HG03103 (cell line): ENCODE data around the gene ESYT2.
A peak's percentile ranks its signal among the peaks of the same experiment; 100 is the strongest.
"Not testable (repeated sequence)": the region's sequence is repeated elsewhere in the genome, so short reads cannot be mapped to it uniquely, and the experiment has no call there.

Source experiments
- ATAC-seq: cut with Tn5 transposase; IDR thresholded peaks from one replicate; pipeline ENCODE4 v1.9.1; 2021; ENCODE audit warnings: low read depth; ENCODE audit not compliant: unreplicated experiment

ESYT2 gene

DNA sequence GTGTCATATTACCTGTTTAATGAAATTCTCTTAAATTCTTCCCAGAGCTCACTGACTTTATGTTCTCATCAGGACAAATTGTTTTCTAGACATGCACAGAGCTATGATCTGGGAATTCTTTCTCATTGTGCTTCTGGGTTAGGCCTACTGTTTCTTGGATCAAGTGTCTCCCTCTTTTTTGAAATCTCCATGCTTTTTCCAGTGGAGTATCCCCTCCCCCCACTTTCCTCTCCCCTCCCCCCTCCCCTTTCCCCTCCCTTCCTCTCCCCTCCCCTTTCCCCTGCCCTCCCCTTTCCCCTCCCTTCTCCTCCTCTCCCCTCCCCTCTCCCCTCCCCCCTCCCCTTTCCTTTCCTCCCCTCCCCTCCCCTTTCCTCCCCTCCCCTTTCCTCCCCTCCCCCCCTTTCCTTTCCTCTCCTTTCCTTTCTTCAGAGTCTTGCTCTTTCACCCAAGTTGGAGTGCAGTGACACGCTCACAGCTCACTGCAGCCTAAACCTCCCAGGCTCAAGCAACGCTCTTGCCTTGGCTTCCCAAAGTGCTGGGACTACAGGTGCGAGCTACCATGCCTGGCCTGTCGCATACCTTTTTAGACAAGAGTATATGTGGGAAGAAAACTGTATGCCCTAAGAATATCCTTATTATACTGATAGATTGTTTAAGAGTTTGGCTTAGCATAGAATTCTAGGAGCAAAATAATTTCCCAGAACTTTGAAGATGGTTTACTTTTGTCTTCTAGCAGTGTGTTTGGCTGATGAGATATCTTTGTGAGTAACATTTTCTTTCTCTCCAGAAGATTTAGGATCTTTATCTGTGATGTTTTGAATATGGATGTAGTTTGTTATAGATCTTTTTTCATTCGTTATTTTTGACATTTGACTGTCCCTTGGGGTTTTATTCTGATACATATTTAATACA lies 29.5 kb upstream of the ESYT2 start:
- no peak for ATAC-seq

DNA sequence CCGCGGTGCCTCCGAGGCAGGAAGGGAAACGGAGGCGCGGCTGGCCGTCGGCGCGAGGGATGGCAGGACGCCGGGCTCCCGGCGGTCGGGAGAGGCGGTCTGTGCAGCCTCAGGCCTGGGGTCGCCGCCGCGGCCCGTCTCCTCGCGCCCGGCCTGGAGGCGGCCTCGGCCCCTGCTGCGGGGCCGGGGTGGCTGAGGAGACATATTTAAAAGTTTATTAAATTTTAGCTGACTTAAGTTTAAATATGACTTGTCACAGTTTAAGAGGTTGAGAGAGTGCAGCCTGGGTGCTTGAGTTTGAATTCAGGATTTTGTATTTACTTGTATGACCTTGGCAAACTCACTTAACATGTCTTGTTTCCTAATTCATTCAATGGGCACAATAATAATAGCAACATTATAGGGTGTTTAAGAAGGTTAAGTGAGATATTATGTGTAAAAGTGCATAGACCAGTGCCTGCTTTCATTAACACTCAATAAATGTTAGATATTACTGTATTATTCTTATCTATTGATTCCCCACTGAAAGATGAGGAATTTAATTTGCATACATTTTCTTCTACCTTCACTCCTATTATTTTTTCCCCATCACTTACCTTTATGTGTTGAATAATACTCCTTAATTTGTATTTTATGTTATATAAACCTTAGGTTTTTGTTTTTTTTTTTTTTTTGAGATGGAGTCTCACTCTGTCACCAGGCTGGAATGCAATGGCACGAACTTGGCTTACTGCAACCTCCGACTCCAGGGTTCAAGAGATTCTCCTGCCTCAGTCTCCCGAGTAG lies 27.8 kb upstream of the ESYT2 start:
- peak; percentile 23 for ATAC-seq

DNA sequence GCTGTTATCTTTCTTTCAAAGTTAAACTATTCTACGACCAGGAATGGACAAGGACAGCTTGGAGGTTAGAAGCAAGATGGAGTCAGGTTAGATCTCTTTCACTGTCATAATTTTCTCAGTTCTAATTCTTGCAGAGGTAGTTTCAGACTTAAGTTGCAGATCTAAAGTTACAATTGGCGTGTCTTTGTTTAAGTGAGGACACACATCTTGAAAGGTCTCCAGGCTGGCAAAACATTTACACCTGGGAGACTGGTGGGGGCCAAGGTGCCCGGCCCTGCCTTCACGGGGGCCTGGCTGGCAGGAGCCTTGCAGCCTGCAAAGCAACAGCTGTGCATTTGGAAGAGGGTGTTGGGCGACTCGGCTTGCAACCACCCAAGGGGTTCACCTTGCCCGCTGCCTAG lies 25.4 kb upstream of the ESYT2 start:
- no peak for ATAC-seq

DNA sequence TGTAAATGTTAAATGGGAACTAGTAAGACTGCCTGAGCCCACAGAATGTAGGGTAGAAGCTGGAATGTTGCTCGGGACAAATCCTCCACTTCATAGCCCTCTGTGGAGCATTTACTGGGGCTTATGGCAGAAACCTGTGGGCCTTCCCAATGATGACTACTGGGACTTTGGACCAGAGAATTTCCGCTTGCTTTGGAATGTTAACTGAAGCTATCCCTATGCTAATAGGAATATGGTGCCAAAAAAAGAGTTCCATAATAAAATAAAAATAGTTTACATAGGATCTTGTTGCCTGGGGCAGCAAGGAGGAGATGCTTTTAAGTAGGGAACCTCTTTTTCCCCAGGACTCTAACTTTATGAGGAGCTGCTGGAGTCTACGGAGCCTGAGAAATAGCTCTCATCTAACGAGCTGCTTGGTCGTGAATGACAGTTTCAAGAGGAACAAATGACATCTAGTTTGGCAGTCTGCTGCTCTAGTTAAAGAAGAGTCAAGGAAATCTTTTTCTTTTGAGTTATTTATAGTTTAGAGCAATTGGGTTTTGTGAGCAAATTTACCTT lies 21.3 kb upstream of the ESYT2 start:
- no peak for ATAC-seq

DNA sequence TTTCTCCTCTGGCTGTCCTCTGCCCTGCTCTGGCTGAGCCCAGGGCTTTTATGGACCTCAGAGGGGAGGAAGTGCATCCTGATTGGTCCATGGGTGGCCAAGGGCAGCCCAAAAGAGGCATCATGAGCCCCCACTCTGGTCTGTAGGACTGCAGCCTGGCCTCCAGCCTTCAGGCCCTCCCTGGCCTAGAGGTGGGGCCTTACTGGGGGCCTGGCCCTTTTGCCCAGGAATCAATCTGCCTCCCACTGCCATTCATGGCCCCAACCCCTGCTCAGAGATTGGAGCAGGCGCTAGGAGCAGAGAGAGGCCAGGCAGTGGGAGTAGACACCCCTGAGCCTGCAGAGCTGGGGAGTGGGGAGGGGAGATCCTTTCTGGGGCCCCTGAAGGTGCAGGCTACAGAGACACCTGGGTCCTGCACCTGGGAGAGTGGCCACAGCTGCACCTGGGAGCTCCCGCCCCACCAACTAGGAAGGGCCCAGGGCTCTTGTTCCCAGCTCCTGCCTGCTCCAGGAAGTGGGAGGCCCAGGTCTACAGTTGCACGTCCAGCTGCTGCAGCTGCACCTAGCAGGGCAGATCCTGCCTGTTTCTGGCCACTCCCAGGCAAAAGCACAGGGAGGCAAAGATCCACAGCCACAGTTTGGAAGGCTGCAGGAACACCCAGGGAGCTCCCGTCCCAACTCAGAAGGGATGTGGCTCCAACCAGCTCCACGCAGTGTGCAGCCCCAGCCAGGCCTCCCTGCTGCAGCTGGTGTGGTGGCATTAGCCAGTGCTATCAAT lies 20.6 kb upstream of the ESYT2 start:
- no peak for ATAC-seq

DNA sequence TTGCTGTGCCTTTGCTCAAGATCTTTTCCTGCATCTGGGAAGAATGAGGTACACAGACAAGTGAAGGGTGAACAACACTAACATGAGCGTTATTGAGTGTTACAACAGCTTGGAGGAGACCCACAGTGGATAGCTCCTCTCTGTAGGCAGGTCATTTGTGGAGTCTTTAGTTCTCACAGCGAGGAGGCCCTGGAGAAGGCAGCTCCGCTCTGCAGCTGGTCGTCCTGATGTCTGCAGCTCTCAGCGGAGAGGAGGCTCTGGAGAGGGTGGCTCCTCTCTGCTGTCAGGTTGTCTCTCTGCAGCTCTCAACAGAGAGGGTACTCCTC lies 20.1 kb upstream of the ESYT2 start:
- ATAC-seq: no peak

DNA sequence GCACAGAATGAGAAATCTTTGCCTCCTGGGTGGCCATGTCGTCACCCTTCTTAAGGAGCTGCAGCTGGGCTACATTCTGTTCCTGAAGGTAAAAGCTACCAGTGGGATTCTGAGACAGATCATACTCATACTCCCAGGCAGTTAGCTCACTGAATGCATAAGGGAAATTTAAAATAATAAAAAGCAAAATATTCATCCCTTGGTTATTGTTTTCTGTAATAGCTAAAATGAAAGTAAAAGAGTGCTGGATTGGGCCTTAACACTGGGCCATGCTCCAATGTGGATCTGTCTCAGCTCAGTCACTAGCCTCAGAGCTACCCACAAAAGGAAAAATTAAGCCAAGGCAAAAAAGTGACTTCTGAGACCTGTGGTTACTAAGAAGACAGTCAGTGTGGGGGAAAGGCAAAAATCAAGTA lies 18.1 kb upstream of the ESYT2 start:
- ATAC-seq: no peak

DNA sequence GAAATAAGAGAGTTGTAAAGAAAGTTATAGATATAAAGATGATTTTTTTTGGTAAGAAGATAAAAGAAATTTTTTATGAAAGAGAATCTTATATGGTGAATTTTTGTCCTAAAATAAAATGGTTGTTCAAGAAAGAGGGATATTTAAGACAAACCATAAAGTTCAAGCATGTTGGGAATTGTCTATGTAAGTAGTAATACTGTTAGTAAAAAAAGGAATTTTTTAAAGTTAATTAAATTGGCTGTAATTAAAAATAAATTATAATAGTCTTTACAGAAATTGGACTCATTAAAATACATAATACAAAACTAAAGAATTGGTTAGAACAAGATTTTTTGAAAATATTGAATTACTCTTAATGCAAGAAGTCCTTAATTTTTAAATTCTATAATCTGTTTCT lies 17.0 kb upstream of the ESYT2 start:
- no peak for ATAC-seq

DNA sequence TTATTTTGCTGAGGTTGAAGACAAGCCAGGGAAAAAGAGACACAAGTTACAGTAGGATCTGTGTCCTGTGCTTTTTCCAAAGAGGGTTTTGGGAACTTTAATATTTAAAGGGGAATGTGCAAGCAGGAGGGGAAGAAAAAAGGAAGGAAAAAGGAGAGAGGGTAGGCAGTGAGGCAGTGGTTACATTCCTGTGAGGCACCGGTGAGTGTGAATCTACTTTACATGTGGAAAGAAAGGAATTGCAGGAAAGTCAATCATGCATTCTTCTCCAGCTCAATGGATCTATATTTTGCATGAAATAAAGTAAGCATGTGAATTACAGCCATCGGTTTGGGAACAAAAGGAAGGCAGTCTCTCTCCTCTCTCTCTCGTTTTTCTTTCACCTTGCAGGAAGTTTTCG lies 14.5 kb upstream of the ESYT2 start:
- ATAC-seq: no peak

DNA sequence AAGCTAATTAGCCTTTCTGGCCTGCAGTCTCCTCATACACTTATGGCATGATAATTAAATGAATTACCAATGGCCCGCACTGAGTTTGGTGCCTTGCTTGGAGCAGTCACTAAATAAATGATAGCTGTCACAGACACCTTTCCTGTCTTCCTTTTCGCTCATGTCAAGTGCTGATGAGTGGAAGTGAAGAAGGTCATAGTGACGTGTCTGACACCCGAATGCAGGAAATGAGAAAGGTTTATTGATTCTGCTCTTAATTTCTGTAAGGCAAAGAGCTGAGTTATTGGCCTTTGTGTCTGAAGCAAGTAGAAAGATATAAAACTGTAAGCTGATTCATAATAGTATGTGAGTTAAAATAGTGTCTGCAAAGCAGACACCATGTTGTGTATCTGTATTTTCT lies 13.2 kb upstream of the ESYT2 start:
- ATAC-seq: no peak

DNA sequence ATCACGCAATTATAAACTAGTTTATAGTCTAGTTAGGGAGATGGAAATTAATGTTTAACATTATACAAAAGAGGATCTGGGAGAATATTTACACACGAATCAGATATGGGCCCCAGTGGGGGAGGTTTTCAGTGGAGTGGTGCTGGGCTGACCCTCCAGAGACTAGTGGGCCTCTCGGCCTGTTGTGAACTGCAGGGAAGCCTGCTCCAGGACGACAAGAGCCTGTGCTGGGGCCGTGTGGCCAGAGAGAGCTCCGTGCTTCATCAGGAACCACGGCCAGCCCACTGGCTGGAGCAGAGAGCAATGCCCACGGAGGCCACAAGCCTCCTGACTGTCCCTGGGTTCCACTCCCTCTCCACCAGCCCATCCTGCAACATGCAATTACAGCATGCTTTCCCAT lies 11.3 kb upstream of the ESYT2 start:
- no peak for ATAC-seq

DNA sequence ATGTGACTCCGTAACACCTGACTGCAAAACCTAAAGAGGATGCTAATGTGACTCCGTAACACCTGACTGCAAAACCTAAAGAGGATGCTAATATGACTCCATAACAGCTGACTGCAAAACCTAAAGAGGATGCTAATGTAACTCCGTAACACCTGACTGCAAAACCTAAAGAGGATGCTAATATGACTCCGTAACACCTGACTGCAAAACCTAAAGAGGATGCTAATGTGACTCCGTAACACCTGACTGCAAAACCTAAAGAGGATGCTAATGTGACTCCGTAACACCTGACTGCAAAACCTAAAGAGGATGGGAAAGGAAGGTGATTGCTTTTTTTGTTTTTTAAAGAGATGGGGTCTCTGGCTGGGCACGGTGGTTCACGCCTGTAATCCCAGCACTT lies 9.9 kb upstream of the ESYT2 start:
- not testable (repeated sequence) for ATAC-seq

DNA sequence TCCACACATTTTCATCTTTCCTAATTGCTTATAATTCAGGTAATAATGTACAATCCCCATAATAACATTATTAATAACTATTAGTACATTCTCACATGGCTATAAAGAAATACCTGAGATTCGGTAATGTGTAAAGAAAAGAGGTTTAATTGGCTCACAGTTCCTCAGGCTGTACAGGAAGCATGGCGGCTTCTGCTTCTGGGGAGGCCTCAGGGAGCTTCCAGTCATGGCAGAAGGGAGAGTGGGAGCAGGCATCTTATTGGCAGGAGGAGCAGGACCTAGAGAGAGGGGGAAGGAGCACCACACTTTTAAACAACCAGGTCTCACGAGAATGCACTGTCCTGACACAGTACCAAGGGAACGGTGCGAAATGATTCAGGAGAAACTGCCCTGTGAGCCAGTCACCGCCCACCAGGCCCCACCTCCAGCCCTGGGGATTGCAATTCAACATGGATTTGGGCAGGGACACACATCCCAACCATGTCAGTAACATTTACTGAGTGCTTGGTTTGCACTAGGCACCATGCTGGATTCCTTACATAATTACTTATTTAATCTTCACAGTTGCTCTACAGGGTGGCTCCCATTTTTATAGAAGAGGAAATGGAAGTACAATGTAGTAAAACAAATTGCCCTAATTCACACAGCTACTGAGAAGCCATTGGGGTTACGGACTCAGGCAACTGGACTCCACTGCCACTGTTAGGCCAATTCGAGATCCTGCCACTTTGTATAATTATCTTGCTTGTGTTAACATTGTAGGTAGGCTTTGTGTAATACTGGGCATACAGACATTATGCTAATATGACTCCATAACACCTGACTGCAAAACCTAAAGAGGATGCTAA lies 8.7 kb upstream of the ESYT2 start:
- no peak for ATAC-seq

DNA sequence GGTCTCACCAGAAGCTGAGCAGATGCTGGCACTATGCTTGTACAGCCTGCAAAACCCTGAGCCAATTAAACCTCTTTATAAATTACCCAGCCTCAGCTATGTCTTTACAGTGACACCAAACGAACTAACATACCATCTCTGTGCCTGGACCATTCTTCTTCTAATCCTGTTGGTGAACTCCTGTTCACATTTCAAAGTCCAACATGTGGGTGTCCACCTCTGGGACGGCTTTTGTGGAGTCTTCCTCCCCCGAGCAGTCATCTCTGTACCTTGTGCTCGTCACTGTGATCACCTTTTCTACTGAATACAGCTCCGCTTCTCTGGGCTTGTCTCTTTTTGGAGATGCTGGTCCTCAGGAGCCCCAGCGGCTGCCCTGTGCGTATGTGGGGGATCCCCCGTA lies 7.4 kb upstream of the ESYT2 start:
- ATAC-seq: no peak

DNA sequence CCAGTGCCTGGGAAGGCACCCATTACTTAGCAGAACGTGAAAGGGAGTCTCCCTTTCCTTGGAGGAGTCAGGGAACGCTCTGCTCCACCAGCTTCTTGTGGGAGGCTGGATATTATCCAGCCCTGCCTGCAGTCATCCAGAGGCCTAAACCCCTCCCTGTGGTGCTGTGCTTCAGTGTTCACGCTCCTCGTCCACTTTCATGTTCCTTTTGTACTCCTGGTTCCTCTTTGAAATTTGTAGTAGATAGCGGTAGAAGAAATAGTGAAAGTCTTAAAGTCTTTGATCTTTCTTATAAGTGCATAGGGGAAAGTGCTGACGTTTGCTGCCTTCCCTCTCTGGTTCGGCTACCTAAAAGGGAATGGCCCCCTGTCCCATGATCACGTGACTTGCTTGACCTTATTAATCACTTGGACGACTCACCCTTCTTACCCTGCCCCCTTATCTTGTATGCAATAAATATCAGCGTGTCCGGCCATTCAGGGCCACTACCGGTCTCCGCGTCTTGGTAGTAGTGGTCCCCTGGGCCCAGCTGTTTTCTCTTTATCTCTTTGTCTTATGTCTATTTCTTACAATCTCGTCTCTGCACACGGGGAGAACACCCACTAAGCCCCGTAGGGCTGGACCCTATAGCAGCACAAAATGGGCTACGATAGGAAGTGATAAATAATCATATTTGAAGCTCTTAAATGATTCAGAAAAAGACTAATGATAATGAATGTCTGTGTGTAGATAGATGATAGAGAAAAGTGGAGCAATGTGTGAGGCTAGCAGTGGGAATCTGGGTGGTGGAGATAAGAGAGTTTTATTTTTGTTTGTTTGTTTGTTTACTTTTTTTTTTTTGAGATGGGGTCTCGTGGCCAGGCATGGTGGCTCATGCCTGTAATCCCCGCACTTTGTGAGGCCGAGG lies 5.8 kb upstream of the ESYT2 start:
- ATAC-seq: no peak

DNA sequence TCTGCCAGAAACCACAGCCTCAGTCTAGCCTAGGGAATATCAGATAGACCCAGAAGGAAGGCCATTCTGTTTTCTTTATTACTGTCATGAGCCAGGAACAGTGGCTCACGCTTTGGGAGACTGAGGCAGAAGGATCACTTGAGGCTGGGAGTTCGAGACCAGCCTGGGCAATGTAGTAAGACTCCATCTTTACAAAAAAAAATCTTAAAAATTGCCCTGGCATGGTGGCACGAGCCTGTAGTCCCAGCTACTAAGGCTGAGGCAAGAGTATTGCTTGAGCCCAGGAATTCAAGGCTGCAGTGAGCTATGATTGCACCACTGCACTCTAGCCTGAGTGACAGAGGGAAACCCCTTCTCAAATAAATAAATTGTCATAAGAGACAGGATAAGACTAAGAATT lies 3.7 kb upstream of the ESYT2 start:
- no peak for ATAC-seq

DNA sequence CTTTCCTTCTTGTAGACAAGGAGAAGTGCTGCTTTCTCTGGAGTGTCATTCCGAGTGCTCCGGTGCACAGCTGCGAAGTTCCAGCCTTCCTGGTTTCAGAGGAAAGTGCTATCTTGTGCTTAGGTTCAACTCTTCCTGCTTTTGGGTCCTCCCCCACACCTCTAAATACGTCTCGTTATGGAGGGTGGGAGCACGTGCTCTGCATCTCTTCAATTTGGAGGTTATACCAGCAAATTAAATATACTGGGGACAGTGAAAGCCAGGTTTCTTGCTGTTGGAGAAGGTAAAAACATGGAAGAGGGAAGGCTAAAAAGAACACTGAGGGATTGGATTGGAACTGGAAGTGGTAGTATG lies 2.4 kb upstream of the ESYT2 start:
- no peak for ATAC-seq

DNA sequence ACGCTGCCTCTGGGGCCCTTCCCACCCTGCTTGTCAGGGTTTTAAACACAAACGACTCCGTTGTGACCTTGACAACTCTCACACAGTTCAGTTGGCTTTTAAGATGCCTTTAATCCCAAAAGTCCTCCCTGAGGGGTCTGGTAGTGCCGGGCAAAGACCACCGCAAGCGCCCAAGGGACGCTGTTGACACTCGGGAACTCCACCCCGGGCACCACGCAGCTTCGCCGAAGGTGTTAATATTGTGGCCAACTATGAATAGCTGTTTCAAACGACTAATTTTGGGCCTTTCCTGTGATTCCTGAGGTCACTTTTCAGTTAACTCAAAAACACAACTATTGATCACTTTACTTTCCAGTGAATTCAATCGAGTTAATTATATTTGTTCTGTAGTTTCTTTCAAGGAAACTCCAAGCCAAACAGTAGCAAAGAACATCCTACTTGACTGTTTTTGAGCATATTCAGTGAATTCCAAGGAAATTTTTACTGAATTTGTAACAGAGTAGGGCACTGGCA lies 958 bp upstream of the ESYT2 start:
- ATAC-seq: no peak

DNA sequence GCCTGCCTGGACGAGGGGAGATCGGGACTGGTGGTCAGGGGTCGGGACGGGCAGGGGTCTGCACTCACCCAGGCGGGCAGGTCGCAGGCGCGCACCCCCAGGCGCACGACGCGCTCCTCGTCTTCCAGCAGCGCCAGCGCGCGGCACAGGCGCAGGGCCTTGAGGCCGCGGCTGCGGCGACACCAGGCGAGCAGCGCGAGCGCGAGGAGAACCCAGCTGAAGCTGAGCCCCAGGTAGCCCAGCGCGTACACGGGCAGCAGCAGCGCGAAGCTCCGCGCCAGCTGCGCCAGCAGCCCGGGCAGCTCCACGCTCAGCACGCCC lies 328 bp downstream of the ESYT2 start:
- peak; percentile 51 for ATAC-seq
